Measurements from ENCODE around the gene INTS11.

Gene INTS11

GRCh38 chr1:1279028-1279427, 45.4 kb downstream of the INTS11 start:
- H3K36me3 ChIP-seq (replicated peaks), result no peaks in the 10 kb centered on the region
- in situ Hi-C loops (cut with HindIII; ENCODE audit: low pct_ligation_motif_present, low sequenced_read_pairs), result no loop called here
- H3K27me3 ChIP-seq (replicated peaks), result no peaks in the 10 kb centered on the region
- no peak overlapping the region for H3K27ac ChIP-seq
- no peak for DNase-seq
- TF ChIP-seq CTCF (IDR thresholded peaks at IDR 0.05; ENCODE audit: low read depth, low read length, missing control alignments), result no peak
- H3K4me3 ChIP-seq (ENCODE audit: low read depth, low read length), result no peak overlapping the region

DNA sequence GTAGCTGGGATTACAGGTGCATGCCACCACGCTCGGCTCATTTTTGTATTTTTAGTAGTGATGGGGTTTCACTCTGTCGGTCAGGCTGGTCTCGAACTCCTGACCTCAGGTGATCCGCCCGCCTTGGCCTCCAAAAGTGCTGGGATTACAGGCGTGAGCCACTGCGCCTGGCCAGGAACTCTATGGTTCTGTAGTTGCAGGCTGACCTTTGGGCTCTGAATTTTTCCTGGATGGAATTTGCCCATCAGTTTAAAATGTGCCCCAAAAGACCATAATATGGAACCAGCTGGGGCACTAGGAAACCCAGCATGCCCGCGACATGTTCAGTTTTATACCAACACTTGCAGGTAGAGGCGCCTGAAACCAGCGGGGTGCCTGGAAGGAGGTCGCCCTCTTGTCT, 45.8 kb downstream of the INTS11 start:
- in situ Hi-C loops (cut with HindIII; ENCODE audit: low pct_ligation_motif_present, low sequenced_read_pairs), result no loop called here
- H3K27ac ChIP-seq, result no peak overlapping the region
- no peak for TF ChIP-seq CTCF (IDR thresholded peaks at IDR 0.05; ENCODE audit: low read depth, low read length, missing control alignments)
- DNase-seq, result no peak
- H3K36me3 ChIP-seq (replicated peaks), result no peaks in the 10 kb centered on the region
- no peak overlapping the region for H3K4me3 ChIP-seq (ENCODE audit: low read depth, low read length)
- no peaks in the 10 kb centered on the region for H3K27me3 ChIP-seq (replicated peaks)

DNA sequence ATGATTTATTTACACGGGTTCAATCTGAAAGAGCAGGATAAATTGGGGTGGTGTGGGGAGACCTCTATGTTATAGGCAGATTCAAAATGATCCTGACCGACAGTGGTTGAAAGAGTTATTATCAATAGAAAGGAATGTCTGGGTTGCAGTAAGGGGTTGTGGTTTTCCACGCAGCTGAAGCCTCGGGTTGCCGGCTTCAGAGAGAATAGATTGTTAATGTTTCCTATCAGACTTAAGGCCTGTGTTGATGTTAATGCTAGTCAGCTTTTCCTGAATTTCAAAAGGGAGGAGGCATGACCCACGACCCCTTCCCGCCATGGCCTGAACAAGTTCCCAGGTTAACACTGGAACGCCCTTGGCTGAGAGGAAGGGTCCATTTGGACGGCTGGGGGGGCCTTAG, 48.6 kb downstream of the INTS11 start:
- no peak for TF ChIP-seq CTCF (IDR thresholded peaks at IDR 0.05; ENCODE audit: low read depth, low read length, missing control alignments)
- peaks cover 9% of the 10 kb centered on the region for H3K36me3 ChIP-seq (replicated peaks)
- in situ Hi-C loops (cut with HindIII; ENCODE audit: low pct_ligation_motif_present, low sequenced_read_pairs), result no loop called here
- H3K4me3 ChIP-seq (ENCODE audit: low read depth, low read length), result no peak overlapping the region
- no peak overlapping the region for H3K27ac ChIP-seq
- peak; percentile 34 for DNase-seq
- H3K27me3 ChIP-seq (replicated peaks), result no peaks in the 10 kb centered on the region

- in situ Hi-C loops (cut with HindIII; ENCODE audit: low pct_ligation_motif_present, low sequenced_read_pairs), result no loop called here
- no peak for DNase-seq
- H3K27ac ChIP-seq, result no peak overlapping the region
- H3K27me3 ChIP-seq (replicated peaks), result no peaks in the 10 kb centered on the region
- no peak overlapping the region for H3K4me3 ChIP-seq (ENCODE audit: low read depth, low read length)
- TF ChIP-seq CTCF (IDR thresholded peaks at IDR 0.05; ENCODE audit: low read depth, low read length, missing control alignments), result no peak
- peaks cover 9% of the 10 kb centered on the region for H3K36me3 ChIP-seq (replicated peaks)
Observed at GRCh38 chr1:1274931-1275431, 49.5 kb downstream of the INTS11 start.

DNA sequence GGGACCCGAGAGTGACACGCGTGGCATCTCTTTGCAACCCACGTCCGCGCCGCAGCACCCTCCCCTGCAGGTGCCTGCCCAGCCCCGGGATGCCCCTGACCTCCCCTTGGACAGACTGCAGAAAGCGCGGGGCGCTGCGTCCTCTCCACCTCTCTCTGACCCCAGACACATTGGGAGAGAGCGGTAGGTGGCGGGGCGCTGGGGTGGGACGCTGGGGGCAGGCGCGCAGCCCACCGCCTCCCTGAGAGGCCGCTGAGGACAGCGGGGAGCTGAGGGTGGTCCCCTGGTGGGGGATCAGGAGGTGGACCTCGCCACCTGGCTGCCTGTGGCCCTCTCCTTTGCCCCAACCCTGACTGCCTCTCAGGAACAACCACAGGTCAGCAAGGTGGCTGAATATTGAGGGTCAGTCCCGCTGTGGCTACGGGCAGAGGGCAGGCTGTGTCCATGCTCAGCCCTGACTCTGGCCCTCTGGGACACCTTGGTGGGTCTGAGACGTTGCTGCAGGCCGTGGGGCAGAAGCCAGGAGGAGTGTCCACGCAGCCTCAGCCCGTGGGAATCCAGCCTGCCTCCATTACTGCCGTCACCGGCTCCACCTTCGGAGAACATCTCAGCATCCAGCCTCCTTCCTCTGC, 50.0 kb downstream of the INTS11 start:
- Histone ChIP-seq H3K27me3 (replicated peaks) (no peaks in the 10 kb centered on the region), H3K36me3 (replicated peaks) (peaks cover 9% of the 10 kb centered on the region), H3K27ac (no peak overlapping the region), H3K4me3 (ENCODE audit: low read depth, low read length) (peak overlapping the region; percentile 66)
- DNase-seq, result no peak
- no peak for TF ChIP-seq CTCF (IDR thresholded peaks at IDR 0.05; ENCODE audit: low read depth, low read length, missing control alignments)
- in situ Hi-C loops (cut with HindIII; ENCODE audit: low pct_ligation_motif_present, low sequenced_read_pairs), result no loop called here
